ENCODE measurements around the gene ST8SIA4.

DNA sequence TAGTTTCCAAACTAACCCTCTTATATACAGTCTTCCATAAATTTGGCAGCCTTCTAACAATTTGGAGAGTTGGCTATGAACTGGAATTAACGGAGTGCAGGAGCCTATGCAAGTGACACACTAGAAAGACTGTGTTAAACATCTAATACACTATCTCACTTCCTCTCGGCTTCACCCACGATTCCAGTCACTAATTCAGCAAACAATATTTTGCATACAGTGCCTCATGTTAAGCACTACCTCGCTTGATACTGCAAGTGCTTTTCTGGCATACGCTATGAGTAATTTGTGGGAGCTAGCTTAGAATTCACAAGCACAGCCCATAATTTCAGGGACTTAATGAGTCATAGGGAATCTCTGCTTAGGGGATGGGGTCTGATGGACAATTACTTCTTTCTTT is 102.5 kb downstream of the ST8SIA4 start:
- TF ChIP-seq, protein P1, sequence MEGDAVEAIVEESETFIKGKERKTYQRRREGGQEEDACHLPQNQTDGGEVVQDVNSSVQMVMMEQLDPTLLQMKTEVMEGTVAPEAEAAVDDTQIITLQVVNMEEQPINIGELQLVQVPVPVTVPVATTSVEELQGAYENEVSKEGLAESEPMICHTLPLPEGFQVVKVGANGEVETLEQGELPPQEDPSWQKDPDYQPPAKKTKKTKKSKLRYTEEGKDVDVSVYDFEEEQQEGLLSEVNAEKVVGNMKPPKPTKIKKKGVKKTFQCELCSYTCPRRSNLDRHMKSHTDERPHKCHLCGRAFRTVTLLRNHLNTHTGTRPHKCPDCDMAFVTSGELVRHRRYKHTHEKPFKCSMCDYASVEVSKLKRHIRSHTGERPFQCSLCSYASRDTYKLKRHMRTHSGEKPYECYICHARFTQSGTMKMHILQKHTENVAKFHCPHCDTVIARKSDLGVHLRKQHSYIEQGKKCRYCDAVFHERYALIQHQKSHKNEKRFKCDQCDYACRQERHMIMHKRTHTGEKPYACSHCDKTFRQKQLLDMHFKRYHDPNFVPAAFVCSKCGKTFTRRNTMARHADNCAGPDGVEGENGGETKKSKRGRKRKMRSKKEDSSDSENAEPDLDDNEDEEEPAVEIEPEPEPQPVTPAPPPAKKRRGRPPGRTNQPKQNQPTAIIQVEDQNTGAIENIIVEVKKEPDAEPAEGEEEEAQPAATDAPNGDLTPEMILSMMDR (IDR thresholded peaks at IDR 0.05; ENCODE audit: extremely low read depth in 1 of 2, insufficient read depth in 1 of 2, low read depth in 1 of 2, low read length in 2 of 2): no peak
- TF ChIP-seq MYC (IDR thresholded peaks at IDR 0.05; ENCODE audit: low read depth, low read length) (no peak), EZH2 (IDR thresholded peaks at IDR 0.05; ENCODE audit: borderline replicate concordance, low read depth, low read length, severe bottlenecking) (no peak)

Measured in endothelial cell of umbilical vein (primary cell).